GM18951 (cell line): ENCODE results near the gene ARHGEF3.

ENCODE experiments used
- POLR2A ChIP-seq: IDR thresholded peaks from 4 replicates; pipeline ENCODE4 v1.6.1; 2011; ENCODE audit warnings: mild to moderate bottlenecking; ENCODE audit not compliant: insufficient read length, insufficient read depth; ENCODE audit errors: extremely low read depth
- in situ Hi-C: fragments of 300-500 bp; cut with MboI; formaldehyde crosslinking; loops from one replicate; pipeline ENCODE4 v1.12.0; 2022; ENCODE audit warnings: low sequenced_read_pairs, mixed read lengths, inconsistent platforms; ENCODE audit not compliant: unreplicated experiment

ARHGEF3 gene, protein sequence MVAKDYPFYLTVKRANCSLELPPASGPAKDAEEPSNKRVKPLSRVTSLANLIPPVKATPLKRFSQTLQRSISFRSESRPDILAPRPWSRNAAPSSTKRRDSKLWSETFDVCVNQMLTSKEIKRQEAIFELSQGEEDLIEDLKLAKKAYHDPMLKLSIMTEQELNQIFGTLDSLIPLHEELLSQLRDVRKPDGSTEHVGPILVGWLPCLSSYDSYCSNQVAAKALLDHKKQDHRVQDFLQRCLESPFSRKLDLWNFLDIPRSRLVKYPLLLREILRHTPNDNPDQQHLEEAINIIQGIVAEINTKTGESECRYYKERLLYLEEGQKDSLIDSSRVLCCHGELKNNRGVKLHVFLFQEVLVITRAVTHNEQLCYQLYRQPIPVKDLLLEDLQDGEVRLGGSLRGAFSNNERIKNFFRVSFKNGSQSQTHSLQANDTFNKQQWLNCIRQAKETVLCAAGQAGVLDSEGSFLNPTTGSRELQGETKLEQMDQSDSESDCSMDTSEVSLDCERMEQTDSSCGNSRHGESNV

DNA sequence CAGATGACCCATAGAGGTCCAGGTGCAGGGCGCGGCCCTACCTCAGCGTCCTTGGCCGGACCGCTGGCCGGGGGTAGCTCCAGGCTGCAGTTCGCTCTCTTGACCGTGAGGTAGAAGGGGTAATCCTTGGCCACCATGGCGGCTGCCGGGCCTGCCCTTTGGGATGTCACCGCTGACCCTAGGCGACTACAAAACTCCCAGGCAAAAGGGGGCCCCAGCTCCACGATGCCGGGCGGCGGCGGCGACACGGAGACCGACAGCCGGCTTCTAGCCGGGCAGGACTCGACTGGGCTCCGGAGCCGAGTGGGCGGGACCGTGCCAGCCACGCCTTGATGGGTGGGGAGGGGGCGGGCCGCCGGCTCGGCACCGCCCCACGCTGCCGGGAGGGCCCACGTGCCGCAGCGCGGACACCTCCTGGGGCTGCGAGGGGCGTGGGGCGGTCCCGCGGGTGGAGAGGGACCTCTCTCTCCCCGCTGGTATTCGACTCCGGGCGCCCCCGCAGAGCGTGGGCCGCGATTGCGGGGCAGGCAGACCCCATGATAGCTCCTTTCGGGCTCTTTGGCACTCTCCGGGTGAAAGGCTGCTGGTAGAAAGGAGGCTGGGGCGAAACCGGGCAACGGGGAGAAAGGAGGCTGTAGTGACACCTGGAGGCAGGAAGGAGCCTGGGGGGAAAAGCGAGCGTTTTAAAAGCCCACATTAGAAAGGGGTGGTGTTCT, at the start of gene ARHGEF3:
TSS of gene ARHGEF3 (minus strand) at position 288 of the 716 bp plus-strand sequence. CDS start at position 137, 151 bp downstream.
- in situ Hi-C loops: no loop called here

DNA sequence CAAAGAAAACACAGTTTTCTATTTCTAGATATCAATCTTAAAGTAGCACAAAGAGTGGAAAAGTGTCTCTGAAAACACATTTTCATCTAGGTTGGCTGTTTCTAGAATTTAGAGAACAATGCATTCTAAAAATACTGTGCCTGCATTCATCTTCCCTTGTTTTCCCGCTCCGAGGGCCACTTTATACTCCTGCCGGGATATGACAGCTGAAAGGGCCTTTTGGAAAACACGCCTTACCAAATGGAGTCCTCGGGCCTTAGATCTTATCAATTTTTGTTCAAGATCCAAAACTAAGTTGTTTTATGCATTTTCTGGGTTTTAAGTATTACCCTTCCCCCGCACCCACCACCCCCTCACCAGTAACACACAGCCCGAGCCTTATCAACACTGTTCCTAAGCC, 47.9 kb upstream of the ARHGEF3 start:
- in situ Hi-C loops: no loop called here
- TF ChIP-seq POLR2A: no peak

More for the DNA sequence above, at the start of gene ARHGEF3:
- peak; percentile 69 for TF ChIP-seq POLR2A

DNA sequence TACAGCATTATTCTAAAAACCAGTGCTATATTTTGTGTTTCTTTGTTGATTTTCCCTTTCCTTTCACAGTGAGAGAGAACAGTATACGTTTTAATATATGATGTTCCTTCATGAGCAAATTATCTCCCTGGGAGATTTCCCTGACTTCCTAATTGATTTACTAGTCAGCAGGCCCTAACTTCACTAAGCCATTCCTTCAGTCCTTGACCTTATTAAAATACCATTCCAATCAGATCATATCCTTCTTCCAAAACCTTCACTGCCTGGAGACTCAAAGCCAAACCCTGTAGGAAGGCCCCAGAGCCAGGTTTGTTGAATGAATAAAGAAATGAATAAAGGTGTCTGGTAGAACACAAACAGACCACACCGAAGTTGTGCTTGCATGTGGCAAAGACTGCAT, 43.8 kb upstream of the ARHGEF3 start:
- no peak for TF ChIP-seq POLR2A

DNA sequence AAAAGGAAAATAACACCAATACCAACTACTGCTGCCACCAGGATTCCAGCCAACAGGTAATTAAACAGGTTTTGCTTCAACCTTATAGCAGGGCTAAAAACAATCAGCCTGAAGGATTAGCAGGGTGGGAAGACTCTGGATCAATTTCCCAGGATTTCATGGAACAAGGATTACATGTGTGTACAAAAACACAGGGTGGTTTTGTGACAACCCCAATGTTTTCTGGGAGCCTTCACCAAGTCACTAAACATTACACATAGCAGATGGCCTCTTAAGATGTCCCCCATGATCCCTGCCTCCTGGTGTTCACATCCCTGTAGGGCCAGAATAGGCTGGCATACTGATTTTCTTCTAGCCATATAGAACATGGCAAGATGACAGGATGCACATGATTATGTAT, 42.8 kb upstream of the ARHGEF3 start:
- in situ Hi-C loops: no loop called here

More for the DNA sequence above, 43.8 kb upstream of the ARHGEF3 start:
- in situ Hi-C loops: no loop called here

DNA sequence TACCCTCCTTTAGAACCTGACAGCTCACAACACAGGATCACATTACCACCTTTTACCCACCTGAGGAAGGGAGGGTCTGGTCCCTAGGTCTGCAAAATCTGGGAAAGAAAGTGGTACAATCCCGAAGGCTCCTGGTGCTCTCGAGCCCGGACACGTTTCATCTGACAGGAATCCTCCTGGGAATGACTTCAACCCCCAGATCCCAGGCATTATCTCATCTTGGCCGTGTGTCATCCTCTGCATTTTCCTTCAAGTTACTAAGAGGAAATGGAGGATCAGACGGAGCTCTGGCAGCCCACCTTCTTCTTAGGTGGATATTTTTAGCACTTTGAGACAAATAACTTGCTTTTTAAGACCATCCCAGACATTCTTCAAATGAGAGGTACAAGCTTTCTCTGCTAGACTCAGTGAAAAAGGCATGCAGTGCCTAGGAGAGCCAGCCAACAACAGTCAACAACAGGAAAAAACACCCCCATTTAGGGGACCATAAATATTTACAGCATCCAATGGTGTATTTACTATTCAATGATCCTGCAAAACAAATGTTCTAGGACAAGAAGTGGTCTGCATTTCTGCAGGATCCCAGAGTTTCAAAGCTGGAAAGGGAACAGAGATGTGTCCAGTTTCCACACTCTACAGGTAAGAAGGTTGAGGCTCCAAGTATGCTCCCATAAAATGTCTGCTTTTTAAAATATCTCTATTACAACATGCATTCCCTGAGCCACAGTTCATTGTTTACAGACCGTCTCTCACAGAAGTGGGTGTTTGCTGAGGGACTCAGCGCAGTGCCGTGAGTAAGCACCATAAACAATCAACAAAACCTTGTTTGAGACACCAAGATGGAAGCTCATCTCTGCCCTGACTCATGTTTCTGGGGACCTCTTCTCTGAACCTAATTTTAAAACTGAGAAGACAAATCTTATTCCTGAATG, 38.3 kb upstream of the ARHGEF3 start:
- no peak for TF ChIP-seq POLR2A
- in situ Hi-C loops: no loop called here

More for the DNA sequence above, 42.8 kb upstream of the ARHGEF3 start:
- TF ChIP-seq POLR2A: no peak

DNA sequence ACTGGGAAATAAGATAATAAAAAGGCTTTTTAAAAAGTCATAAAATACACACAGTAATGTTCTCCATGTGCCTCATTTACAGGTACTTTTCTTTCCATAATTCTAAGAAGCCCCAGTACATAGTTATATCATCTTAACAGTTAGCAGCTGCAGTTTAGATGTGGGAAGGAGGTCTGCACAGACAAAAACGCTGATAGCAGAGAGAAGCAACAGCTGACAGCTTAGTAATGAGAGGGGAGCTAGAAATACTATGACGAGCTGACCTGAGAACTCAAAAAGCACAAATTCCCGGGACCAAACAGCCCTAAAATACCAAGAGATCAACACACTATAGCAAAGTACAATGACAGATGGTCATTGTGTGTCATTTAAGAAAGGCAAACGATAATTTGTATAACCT, 36.7 kb upstream of the ARHGEF3 start:
- in situ Hi-C loops: no loop called here
- TF ChIP-seq POLR2A: no peak

DNA sequence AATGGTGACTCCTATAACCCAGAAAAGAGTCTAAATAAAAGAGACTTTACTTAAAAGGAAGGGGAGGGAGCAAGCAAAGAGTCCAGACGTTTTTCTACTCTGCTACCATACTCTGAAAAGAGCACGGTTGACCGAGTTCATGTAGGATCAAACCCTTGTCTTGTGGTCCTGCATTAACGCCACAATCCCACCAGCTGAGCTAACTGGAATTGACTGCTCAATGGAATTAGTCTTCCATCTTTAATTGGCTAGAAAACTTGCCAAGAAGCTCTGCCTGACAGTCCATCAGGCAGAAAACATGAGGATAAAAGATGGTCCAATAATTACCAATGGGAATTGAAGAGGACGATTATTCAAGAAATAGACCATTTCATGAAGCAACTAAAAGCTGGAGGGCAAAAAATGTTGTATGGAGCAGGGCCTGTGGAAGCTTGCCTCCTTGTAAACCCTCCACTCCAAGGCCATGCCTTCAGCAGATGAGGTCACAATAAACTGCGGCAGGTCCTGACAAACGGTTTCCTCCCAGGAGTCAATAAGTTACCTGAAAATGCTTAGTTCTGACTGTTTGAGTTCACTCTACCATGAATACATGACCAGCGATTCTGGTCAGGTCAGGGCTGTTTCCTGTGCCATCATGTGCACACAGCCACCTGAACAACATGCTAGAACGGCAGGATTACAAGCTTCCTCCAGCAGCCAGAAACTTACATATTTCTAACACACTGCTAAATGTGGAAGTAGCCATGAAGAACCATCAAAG, 35.6 kb upstream of the ARHGEF3 start:
- in situ Hi-C loops: no loop called here

DNA sequence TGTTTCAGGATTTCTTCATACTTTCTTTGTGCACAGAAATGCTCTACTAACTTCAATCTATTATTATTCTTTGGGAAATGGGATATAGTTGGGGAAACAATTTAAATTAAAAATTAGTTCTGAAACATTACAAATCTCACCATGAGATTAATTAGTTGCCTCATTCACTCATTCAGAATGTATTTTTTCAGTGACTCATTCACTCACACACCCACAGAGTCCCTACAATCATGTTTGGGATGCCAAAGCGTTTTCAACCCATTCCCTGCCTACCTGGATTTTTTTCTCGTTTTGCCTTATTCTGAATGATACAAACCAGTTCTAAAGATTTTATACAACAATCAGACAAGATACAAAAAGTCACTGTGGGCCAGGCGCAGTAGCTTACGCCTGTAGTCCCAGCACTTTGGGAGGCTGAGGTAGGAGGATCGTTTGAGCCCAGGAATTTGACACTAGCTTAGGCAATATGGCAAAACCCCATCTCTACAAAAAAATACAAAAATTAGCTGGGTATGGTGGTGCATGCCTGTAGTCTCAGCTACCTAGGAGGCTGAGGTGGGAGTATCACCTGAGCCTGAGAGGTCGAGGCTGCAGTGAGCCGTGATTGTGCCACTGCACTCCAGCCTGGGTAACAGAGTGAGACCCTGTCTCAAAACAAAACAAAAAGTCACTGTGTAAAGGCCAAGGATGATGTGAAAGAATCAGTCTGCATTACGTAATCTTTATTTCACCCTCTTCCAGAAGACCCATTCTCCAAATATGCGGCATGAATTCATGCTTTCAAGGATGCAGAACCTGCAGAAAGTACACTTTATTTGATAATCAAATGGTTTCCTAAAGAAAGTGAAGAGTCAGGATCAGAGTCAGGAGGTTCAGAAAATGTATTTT, 34.8 kb upstream of the ARHGEF3 start:
- in situ Hi-C loops: no loop called here
- TF ChIP-seq POLR2A: no peak

More for the DNA sequence above, 35.6 kb upstream of the ARHGEF3 start:
- TF ChIP-seq POLR2A: no peak

DNA sequence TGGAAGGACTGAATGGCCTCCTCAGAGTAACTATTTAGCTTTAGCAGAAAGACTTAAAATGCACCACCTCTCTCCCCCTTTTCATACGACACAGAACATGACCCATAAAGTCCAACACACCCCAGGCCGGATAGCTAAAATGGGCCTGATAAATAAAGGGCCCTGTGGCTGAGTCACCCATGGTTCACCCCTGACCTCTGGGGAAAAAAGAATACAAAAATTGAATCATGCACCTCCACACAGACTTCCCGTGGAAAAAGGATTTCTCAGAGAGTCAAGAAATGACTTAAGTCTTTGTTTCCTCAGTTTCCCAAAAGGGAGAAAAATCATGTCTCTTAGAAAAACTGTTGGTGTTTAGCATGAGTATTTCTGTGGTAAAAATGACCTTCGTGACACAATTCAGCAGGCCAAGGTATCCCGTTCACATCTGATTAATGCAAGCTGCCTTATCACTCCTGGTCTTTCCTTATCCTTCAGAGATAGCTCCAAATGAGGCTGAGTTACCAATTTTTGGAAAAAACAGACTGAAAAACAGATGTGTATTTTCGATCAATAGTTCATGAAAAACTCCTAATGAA, 34.0 kb upstream of the ARHGEF3 start:
- in situ Hi-C loops: no loop called here
- TF ChIP-seq POLR2A: no peak

DNA sequence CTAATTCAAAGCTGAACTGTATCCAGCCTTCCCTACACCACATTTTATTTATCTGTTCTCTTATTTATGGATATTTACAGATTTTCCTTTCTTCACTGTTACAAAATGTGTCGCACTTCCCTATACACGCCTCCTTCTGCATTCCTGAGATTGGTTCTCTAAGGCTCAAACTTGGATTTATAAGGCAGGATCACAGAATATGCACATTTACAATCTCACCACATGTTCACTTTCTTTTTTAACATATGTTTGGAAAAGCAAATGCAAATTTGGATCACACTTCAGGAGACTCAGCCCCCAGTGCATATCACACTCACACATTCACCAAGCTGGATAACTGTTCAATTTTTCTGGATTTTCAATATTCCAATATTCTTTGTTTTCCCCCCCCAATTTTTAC, 31.8 kb upstream of the ARHGEF3 start:
- in situ Hi-C loops: no loop called here
- TF ChIP-seq POLR2A: no peak

DNA sequence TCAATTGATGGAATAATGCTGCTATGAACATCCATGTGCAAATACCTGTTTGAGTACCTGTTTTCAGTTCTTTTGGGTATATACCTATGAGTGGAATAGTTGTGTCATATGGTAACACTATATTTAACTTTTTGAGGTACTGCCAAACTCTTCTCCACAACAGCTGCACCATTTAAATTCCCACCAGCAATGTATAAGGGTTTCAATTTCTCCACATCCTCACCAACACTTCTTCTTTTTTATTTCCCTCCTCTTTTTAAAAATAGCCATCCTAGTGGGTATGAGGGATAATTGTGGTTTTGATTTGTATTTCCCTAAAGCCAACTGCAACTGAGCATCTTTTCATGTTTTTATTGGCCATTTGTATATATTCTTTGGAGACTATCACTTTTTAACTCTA, 31.3 kb upstream of the ARHGEF3 start:
- in situ Hi-C loops: no loop called here
- no peak for TF ChIP-seq POLR2A

DNA sequence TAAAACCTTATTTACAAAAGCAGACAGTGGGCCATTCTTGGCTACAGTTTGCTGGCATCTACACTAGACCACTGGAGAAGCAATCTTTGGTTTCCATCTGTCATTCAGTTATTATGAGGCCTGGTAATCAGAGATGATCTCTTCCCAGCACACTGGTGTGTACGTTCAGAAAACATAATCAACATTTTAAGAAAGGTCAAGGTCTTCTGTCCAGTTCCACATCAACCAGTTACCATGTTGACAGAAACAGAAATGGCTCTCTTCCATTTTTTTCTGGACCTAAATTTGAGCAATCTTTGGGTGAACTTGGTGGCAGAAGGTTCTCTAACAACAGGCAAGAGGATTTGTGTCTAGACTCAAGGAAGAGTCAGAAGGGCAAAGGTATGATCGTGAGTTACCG, 29.8 kb upstream of the ARHGEF3 start:
- no peak for TF ChIP-seq POLR2A
- in situ Hi-C loops: no loop called here
